ENCODE measurements around the gene GOLGA6L9.
A peak's percentile ranks its signal among the peaks of the same experiment; 100 is the strongest.
"Not testable (repeated sequence)": the region's sequence is repeated elsewhere in the genome, so short reads cannot be mapped to it uniquely, and the experiment has no call there.

The GOLGA6L9 gene

GRCh38 chr15:82468205-82468604 is 38.6 kb downstream of the GOLGA6L9 start:
- not testable (repeated sequence) for DNase-seq (ENCODE audit: low read depth, low spot score)

- not testable (repeated sequence) for DNase-seq (ENCODE audit: low read depth, low spot score)
These were observed 39.8 kb downstream of the GOLGA6L9 start for GRCh38 chr15:82469381-82469780.

GRCh38 chr15:82472269-82472982 is 42.8 kb downstream of the GOLGA6L9 start:
- peak; percentile 0 for DNase-seq (ENCODE audit: low read depth, low spot score)

- DNase-seq (ENCODE audit: low read depth, low spot score): not testable (repeated sequence)
These were observed 45.1 kb downstream of the GOLGA6L9 start for GRCh38 chr15:82474596-82475325.

- DNase-seq (ENCODE audit: low read depth, low spot score): not testable (repeated sequence)
These were observed 45.8 kb downstream of the GOLGA6L9 start for GRCh38 chr15:82475345-82475967.

GRCh38 chr15:82476697-82477342 is 47.2 kb downstream of the GOLGA6L9 start:
- not testable (repeated sequence) for DNase-seq (ENCODE audit: low read depth, low spot score)

- not testable (repeated sequence) for DNase-seq (ENCODE audit: low read depth, low spot score)
These were observed 47.9 kb downstream of the GOLGA6L9 start for GRCh38 chr15:82477343-82478057.

Data from ELF-1 (cell line).